Neural cell (in vitro differentiated cells): Measurements from ENCODE around the gene NRL. TPM values are rescaled to one million over a fixed set of nuclear protein-coding genes. Genes with fewer than 3 reads are reported as not detected.
"Not testable (repeated sequence)": the region's sequence is repeated elsewhere in the genome, so short reads cannot be mapped to it uniquely, and the experiment has no call there.

Source experiments
- H2AFZ ChIP-seq: fragments of 200-600, 300-800 bp; sonication (generic), shearing (Covaris generic); 2 replicates; pipeline ENCODE4 v1.6.0; 2014; ENCODE audit warnings: low read depth, mild to moderate bottlenecking, antibody characterized with exemption, low read length, moderate library complexity
- H3F3A ChIP-seq: fragments of 200-600 bp; shearing (Covaris generic); 2 replicates; pipeline ENCODE4 v1.6.1; 2016; ENCODE audit warnings: mild to moderate bottlenecking, moderate library complexity, mixed read lengths, antibody characterized with exemption, low read length; ENCODE audit not compliant: insufficient read depth, poor library complexity, severe bottlenecking
- H3K27ac ChIP-seq: fragments of 200-600, 300-800 bp; sonication (generic), shearing (Covaris generic); 2 replicates; pipeline ENCODE4 v1.5.1; 2014; ENCODE audit warnings: mild to moderate bottlenecking, low read length, moderate library complexity
- H3K27me3 ChIP-seq: fragments of 300-800, 200-600 bp; sonication (generic), shearing (Covaris generic); 2 replicates; pipeline ENCODE4 v1.6.0; 2014; ENCODE audit warnings: mild to moderate bottlenecking, low read depth, low read length, moderate library complexity; ENCODE audit not compliant: insufficient read depth
- H3K36me3 ChIP-seq: fragments of 300-800, 200-600 bp; sonication (generic), shearing (Covaris generic); 2 replicates; pipeline ENCODE4 v1.5.1; 2014; ENCODE audit warnings: mild to moderate bottlenecking, antibody characterized with exemption, low read length, moderate library complexity; ENCODE audit not compliant: insufficient read depth
- H3K4me2 ChIP-seq: fragments of 300-800, 200-600 bp; sonication (generic), shearing (Covaris generic); 2 replicates; pipeline ENCODE4 v1.6.0; 2014; ENCODE audit warnings: mild to moderate bottlenecking, low read length
- H3K4me3 ChIP-seq: fragments of 300-800, 200-600 bp; sonication (generic), shearing (Covaris generic); 2 replicates; pipeline ENCODE4 v1.5.1; 2014; ENCODE audit warnings: mild to moderate bottlenecking, low read length, moderate library complexity
- H3K79me2 ChIP-seq: fragments of 200-600 bp; shearing (Covaris generic); replicated peaks from 2 replicates; pipeline ENCODE4 v1.6.0; 2014; ENCODE audit warnings: mild to moderate bottlenecking, low read length, moderate library complexity; ENCODE audit not compliant: insufficient read depth
- H3K9ac ChIP-seq: fragments of 300-800, 200-600 bp; sonication (generic), shearing (Covaris generic); 2 replicates; pipeline ENCODE4 v1.6.1; 2016; ENCODE audit warnings: mild to moderate bottlenecking, low read length, mixed read lengths
- H3K9me2 ChIP-seq: fragments of 200-600 bp; shearing (Covaris generic); 2 replicates; pipeline ENCODE4 v1.6.1; 2016; ENCODE audit warnings: mild to moderate bottlenecking, low read length, mixed read lengths; ENCODE audit not compliant: insufficient read depth
- H3K9me3 ChIP-seq: fragments of 200-600, 300-800 bp; sonication (generic), shearing (Covaris generic); 2 replicates; pipeline ENCODE4 v1.6.1; 2016; ENCODE audit warnings: mild to moderate bottlenecking, mixed run types, low read length, moderate library complexity, mixed read lengths
- H4K20me1 ChIP-seq: fragments of 200-600 bp; shearing (Covaris generic); 2 replicates; pipeline ENCODE4 v1.6.1; 2016; ENCODE audit warnings: mild to moderate bottlenecking, mixed run types; ENCODE audit not compliant: insufficient read depth
- EP300 ChIP-seq: fragments of 450-650 bp; conservative IDR thresholded peaks from 2 replicates; pipeline ENCODE4 v1.6.1; 2014; ENCODE audit warnings: antibody characterized with exemption, mild to moderate bottlenecking, moderate library complexity; ENCODE audit not compliant: poor library complexity, severe bottlenecking
- EZH2 ChIP-seq: fragments of 200-600, 300-800 bp; shearing (Covaris generic), sonication (generic); IDR thresholded peaks from 2 replicates; pipeline ENCODE4 v1.6.1; 2014; ENCODE audit warnings: antibody characterized with exemption, low read length, borderline replicate concordance, mild to moderate bottlenecking; ENCODE audit not compliant: insufficient read depth, poor library complexity, severe bottlenecking
- MXI1 ChIP-seq: fragments of 450-650 bp; conservative IDR thresholded peaks from 2 replicates; pipeline ENCODE4 v1.6.1; 2014; ENCODE audit warnings: antibody characterized with exemption, mild to moderate bottlenecking; ENCODE audit not compliant: poor library complexity, severe bottlenecking
- POLR2AphosphoS5 ChIP-seq: IDR thresholded peaks from 2 replicates; pipeline ENCODE4 v1.6.1; 2012
- RAD21 ChIP-seq: fragments of 450-650 bp; conservative IDR thresholded peaks from 2 replicates; pipeline ENCODE4 v1.6.1; 2014; ENCODE audit warnings: antibody characterized with exemption, mild to moderate bottlenecking, moderate library complexity
- REST ChIP-seq: IDR thresholded peaks from 2 replicates; pipeline ENCODE4 v1.6.1; 2012; ENCODE audit warnings: borderline replicate concordance
- SMC3 ChIP-seq: fragments of 450-650 bp; conservative IDR thresholded peaks from 2 replicates; pipeline ENCODE4 v1.6.1; 2014; ENCODE audit warnings: antibody characterized with exemption, mild to moderate bottlenecking, moderate library complexity; ENCODE audit not compliant: poor library complexity
- TAF1 ChIP-seq: IDR thresholded peaks from 2 replicates; pipeline ENCODE4 v1.6.1; 2012; ENCODE audit warnings: low read depth
- polyA plus RNA-seq: library from polyadenylated mRNA; depleted of rRNA; stranded (reverse); fragments of >200 nt; gene quantifications from 2 replicates; pipeline ENCODE4 v1.2.3, GENCODE V29; 2014
- TF ChIP-seq, protein P1 (sequence below): fragments of 450-650 bp; IDR thresholded peaks from 2 replicates; pipeline ENCODE4 v1.5.1; 2014; ENCODE audit warnings: antibody characterized with exemption, mild to moderate bottlenecking, moderate library complexity; ENCODE audit not compliant: poor library complexity, severe bottlenecking

Gene NRL
- polyA plus RNA-seq, 1 donor from 2014 or later: 9.5 TPM

- Histone ChIP-seq H3K36me3 (no peaks in the 10 kb centered on the region), H3K9me3 (no peaks in the 10 kb centered on the region), H3K79me2 (no peaks in the 10 kb centered on the region), H3F3A (no peaks in the 10 kb centered on the region), H4K20me1 (no peaks in the 10 kb centered on the region), H3K9ac (no peak overlapping the region), H3K4me3 (no peak overlapping the region), H3K27ac (no peak overlapping the region), H2AFZ (no peak overlapping the region), H3K27me3 (no peaks in the 10 kb centered on the region), H3K4me2 (no peak overlapping the region), H3K9me2 (no peaks in the 10 kb centered on the region)
- TF ChIP-seq RAD21 (no peak), POLR2AphosphoS5 (no peak), EZH2 (no peak), MXI1 (no peak), EP300 (no peak), TAF1 (no peak), SMC3 (no peak), REST (no peak)
- TF ChIP-seq, protein P1, sequence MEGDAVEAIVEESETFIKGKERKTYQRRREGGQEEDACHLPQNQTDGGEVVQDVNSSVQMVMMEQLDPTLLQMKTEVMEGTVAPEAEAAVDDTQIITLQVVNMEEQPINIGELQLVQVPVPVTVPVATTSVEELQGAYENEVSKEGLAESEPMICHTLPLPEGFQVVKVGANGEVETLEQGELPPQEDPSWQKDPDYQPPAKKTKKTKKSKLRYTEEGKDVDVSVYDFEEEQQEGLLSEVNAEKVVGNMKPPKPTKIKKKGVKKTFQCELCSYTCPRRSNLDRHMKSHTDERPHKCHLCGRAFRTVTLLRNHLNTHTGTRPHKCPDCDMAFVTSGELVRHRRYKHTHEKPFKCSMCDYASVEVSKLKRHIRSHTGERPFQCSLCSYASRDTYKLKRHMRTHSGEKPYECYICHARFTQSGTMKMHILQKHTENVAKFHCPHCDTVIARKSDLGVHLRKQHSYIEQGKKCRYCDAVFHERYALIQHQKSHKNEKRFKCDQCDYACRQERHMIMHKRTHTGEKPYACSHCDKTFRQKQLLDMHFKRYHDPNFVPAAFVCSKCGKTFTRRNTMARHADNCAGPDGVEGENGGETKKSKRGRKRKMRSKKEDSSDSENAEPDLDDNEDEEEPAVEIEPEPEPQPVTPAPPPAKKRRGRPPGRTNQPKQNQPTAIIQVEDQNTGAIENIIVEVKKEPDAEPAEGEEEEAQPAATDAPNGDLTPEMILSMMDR: no peak
Observed at GRCh38 chr14:24037658-24038037, 77.1 kb downstream of the NRL start.

DNA sequence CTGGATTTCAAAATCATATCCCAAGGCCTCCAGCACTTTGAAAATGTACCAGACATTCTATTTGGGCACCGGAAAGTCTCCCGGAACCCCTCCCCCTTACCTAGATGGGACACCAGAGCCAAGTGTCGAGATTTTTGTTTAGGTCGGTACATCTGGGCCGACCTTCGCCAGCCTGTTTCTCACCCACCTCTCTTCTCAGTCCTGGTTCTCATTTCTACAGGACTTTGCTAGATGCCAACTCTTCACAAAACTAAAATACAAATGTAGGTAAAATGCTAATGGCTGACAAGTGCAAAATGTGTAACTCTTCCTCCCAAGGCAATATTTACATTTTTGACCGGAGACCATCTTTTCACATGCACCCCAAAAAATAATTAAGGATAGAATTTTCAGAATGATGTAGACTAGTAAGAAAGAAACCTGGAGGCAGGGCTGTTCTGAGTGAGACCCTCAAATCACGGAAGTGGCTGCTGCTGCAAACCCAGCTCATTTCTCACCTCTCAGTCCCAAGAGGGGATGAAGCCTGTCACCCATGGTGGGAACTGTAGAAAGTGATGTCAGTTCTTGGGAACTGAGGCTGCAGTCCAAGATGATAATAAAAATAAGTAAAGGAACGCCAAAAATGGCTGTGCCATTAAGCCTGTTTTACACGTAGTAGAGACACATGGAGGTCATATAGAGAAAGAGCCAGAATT is 77.6 kb downstream of the NRL start:
- TF ChIP-seq, protein P1: peak; percentile 1
- H3K9me2 ChIP-seq, H4K20me1 ChIP-seq, H3F3A ChIP-seq, H3K36me3 ChIP-seq, H3K79me2 ChIP-seq, H3K4me2 ChIP-seq, H3K27ac ChIP-seq, H3K9me3 ChIP-seq, H2AFZ ChIP-seq, H3K27me3 ChIP-seq, H3K9ac ChIP-seq: not testable (repeated sequence)
- H3K4me3 ChIP-seq: peak overlapping the region; percentile 63
